Measurements from ENCODE around the gene MAMDC4. TPM values are rescaled to one million over a fixed set of nuclear protein-coding genes. Genes with fewer than 3 reads are reported as not detected.

MAMDC4 gene
- total RNA-seq, 1 experiment from 2014 or later = 17.3 TPM

DNA sequence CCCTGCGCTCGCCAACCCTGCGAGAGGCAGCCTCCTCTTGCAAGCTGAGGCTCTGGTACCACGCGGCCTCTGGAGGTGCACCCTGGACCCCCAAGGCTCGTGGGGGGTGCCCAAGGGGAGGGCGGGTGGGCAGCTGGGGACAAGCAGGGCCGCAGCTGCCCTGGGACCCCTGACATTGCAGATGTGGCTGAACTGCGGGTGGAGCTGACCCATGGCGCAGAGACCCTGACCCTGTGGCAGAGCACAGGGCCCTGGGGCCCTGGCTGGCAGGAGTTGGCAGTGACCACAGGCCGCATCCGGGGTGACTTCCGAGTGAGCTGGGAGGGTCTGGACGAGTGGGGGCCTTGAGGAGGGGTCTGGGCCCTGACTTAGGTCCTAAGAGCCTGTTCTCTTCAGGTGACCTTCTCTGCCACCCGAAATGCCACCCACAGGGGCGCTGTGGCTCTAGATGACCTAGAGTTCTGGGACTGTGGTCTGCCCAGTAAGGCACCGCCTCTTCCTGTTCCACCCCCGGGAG, 1.5 kb downstream of the MAMDC4 start:
- H3K4me1 ChIP-seq (ENCODE audit: control insufficient read depth in 1 of 2, insufficient read depth in 2 of 2, low read length in 2 of 2) = peaks cover 4 to 9% of the 10 kb centered on the region in 2 experiments; a peak in 2 of 4 replicates
- peaks cover 7% of the 10 kb centered on the region; the same call in 1 of the 2 replicates for H3K79me2 ChIP-seq (ENCODE audit: insufficient read depth, low read length)
- H3K36me3 ChIP-seq (ENCODE audit: control insufficient read depth in 1 of 2, insufficient read depth in 2 of 2, low read length in 2 of 2) = peaks cover 0 to 14% of the 10 kb centered on the region in 2 experiments; a peak in 1 of 4 replicates
- ChIA-PET RAD21 (ENCODE audit: low non-redundant PET in 1 of 2, low total read pairs in 2 of 2, uncharacterized antibody in 2 of 2, unreplicated experiment in 2 of 2) (no interaction called here), CTCF (no interaction called here), POLR2A (no interaction called here)
- H3K27ac ChIP-seq (ENCODE audit: low read depth, low read length) = no peak overlapping the region
- H4K20me1 ChIP-seq (ENCODE audit: insufficient read depth) = no peaks in the 10 kb centered on the region
- H3K9me3 ChIP-seq (ENCODE audit: control insufficient read depth in 1 of 2, insufficient read depth in 1 of 2, low read depth in 1 of 2, low read length in 2 of 2) = no peaks in the 10 kb centered on the region
- intact Hi-C loops (cut with micrococcal nuclease) = no loop called here
- no TSS peak for BruUV-seq (replicated peaks)
- no peaks in the 10 kb centered on the region for H3K9me2 ChIP-seq (ENCODE audit: insufficient read depth)
- H2AFZ ChIP-seq (ENCODE audit: low read depth, low read length, poor library complexity, severe bottlenecking) = no peak overlapping the region
- H3K4me2 ChIP-seq (ENCODE audit: low read length) = no peak overlapping the region
- no peaks in the 10 kb centered on the region for H3K27me3 ChIP-seq (ENCODE audit: insufficient read depth, low read length)
- no peak overlapping the region for H3K9ac ChIP-seq (ENCODE audit: low read length)
- no peak for DNase-seq (ENCODE audit: low read depth, low spot score)
- TF ChIP-seq, protein P1, sequence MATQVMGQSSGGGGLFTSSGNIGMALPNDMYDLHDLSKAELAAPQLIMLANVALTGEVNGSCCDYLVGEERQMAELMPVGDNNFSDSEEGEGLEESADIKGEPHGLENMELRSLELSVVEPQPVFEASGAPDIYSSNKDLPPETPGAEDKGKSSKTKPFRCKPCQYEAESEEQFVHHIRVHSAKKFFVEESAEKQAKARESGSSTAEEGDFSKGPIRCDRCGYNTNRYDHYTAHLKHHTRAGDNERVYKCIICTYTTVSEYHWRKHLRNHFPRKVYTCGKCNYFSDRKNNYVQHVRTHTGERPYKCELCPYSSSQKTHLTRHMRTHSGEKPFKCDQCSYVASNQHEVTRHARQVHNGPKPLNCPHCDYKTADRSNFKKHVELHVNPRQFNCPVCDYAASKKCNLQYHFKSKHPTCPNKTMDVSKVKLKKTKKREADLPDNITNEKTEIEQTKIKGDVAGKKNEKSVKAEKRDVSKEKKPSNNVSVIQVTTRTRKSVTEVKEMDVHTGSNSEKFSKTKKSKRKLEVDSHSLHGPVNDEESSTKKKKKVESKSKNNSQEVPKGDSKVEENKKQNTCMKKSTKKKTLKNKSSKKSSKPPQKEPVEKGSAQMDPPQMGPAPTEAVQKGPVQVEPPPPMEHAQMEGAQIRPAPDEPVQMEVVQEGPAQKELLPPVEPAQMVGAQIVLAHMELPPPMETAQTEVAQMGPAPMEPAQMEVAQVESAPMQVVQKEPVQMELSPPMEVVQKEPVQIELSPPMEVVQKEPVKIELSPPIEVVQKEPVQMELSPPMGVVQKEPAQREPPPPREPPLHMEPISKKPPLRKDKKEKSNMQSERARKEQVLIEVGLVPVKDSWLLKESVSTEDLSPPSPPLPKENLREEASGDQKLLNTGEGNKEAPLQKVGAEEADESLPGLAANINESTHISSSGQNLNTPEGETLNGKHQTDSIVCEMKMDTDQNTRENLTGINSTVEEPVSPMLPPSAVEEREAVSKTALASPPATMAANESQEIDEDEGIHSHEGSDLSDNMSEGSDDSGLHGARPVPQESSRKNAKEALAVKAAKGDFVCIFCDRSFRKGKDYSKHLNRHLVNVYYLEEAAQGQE (IDR thresholded peaks at IDR 0.05; ENCODE audit: low read depth) = no peak
- TF ChIP-seq, protein P2, sequence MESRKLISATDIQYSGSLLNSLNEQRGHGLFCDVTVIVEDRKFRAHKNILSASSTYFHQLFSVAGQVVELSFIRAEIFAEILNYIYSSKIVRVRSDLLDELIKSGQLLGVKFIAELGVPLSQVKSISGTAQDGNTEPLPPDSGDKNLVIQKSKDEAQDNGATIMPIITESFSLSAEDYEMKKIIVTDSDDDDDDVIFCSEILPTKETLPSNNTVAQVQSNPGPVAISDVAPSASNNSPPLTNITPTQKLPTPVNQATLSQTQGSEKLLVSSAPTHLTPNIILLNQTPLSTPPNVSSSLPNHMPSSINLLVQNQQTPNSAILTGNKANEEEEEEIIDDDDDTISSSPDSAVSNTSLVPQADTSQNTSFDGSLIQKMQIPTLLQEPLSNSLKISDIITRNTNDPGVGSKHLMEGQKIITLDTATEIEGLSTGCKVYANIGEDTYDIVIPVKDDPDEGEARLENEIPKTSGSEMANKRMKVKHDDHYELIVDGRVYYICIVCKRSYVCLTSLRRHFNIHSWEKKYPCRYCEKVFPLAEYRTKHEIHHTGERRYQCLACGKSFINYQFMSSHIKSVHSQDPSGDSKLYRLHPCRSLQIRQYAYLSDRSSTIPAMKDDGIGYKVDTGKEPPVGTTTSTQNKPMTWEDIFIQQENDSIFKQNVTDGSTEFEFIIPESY (IDR thresholded peaks at IDR 0.05; ENCODE audit: extremely low read depth, insufficient replicate concordance, low read length) = no peak
- TF ChIP-seq CBX3 (IDR thresholded peaks at IDR 0.05; ENCODE audit: low read depth) = no peak
- no peak for TF ChIP-seq TCF7L2 (IDR thresholded peaks at IDR 0.05; ENCODE audit: borderline replicate concordance, extremely low read depth, insufficient read depth, insufficient read length)
- TF ChIP-seq EGR1 (IDR thresholded peaks at IDR 0.05; ENCODE audit: low read depth) = no peak
- no peak for TF ChIP-seq EZH2 (IDR thresholded peaks at IDR 0.05)
- no peak for TF ChIP-seq ZFX (IDR thresholded peaks at IDR 0.05)
- TF ChIP-seq, protein P3, sequence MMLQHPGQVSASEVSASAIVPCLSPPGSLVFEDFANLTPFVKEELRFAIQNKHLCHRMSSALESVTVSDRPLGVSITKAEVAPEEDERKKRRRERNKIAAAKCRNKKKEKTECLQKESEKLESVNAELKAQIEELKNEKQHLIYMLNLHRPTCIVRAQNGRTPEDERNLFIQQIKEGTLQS (IDR thresholded peaks at IDR 0.05) = no peak
- no peak overlapping the region for H3K4me3 ChIP-seq (replicated peaks in 1 of 2; ENCODE audit: low read depth in 1 of 2, low read length in 2 of 2)
- ATAC-seq = no peak
